AG04450 (cell line): ENCODE measurements around the gene STS. TPM values are rescaled to one million over a fixed set of nuclear protein-coding genes. Genes with fewer than 3 reads are reported as not detected.

Source experiments
- CTCF ChIA-PET: fragments of 300-600, 350-600 bp; formaldehyde crosslinking; extraction: SDS; loops from one replicate; lab custom pipeline; 2022; ENCODE audit warnings: antibody characterized with exemption, inconsistent platforms; lab: Charles Lee
- POLR2A ChIA-PET: fragments of 350-600 bp; formaldehyde crosslinking; extraction: SDS; loops from one replicate; lab custom pipeline; 2021; ENCODE audit warnings: antibody characterized with exemption, inconsistent platforms; lab: Yijun Ruan, JAX
- DNase-seq: peaks from one replicate; pipeline ENCODE4 v3.0.0-alpha.2; 2011; ENCODE audit warnings: low read depth, low spot score
- H3K27ac ChIP-seq: one replicate; pipeline ENCODE4 v1.5.1; 2012; ENCODE audit warnings: low read depth, low read length, control low read depth
- H3K27me3 ChIP-seq: one replicate; pipeline ENCODE4 v1.6.0; 2012; ENCODE audit warnings: low read length; ENCODE audit not compliant: control insufficient read depth, insufficient read depth
- H3K4me3 ChIP-seq: 2 replicates; pipeline ENCODE4 v1.5.1; 2011; ENCODE audit warnings: mild to moderate bottlenecking, low read depth, low read length, control low read depth
- H3K9me3 ChIP-seq: 2 replicates; pipeline ENCODE4 v1.5.1; 2012; ENCODE audit warnings: low read length; ENCODE audit not compliant: control insufficient read depth, insufficient read depth
- CTCF ChIP-seq: IDR thresholded peaks from 2 replicates; pipeline ENCODE4 v1.5.1; 2011; ENCODE audit warnings: low read depth, low read length, control low read depth, inconsistent platforms
- polyA plus RNA-seq: library from polyadenylated mRNA; depleted of rRNA; stranded (reverse); fragments of >200 nt; gene quantifications from 2 replicates; pipeline ENCODE4 v1.2.3, GENCODE V29; 2011

Gene STS
- polyA plus RNA-seq, 1 experiment: 5.0 TPM

- Histone ChIP-seq H3K27me3 (no peaks in the 10 kb centered on the region), H3K27ac (no peak overlapping the region), H3K9me3 (no peaks in the 10 kb centered on the region), H3K4me3 (no peak overlapping the region)
- DNase-seq: no peak
- CTCF ChIA-PET: interaction anchor here (1.1 kb wide), 1 partner anchor 8 kb away, joined by 3 read pairs; no protein-coding TSS in a partner anchor
- POLR2A ChIA-PET: no interaction called here
- TF ChIP-seq CTCF: no peak
These were observed 20.5 kb upstream of the STS start for GRCh38 chrX:7127056-7127455.

GRCh38 chrX:7131621-7132020 is 15.9 kb upstream of the STS start:
- ChIA-PET POLR2A (no interaction called here), CTCF (interaction anchor here (0.7 kb wide), 1 partner anchor 8 kb away, joined by 4 read pairs; no protein-coding TSS in a partner anchor)
- no peaks in the 10 kb centered on the region for H3K27me3 ChIP-seq
- DNase-seq: no peak
- H3K9me3 ChIP-seq: no peaks in the 10 kb centered on the region
- no peak for TF ChIP-seq CTCF
- no peak overlapping the region for H3K27ac ChIP-seq
- H3K4me3 ChIP-seq: no peak overlapping the region

GRCh38 chrX:7132335-7133049 is 15.0 kb upstream of the STS start:
- DNase-seq: no peak
- Histone ChIP-seq H3K27ac (peak overlapping the region; percentile 4), H3K4me3 (no peak overlapping the region), H3K9me3 (no peaks in the 10 kb centered on the region), H3K27me3 (no peaks in the 10 kb centered on the region)
- CTCF ChIA-PET: interaction anchor here (0.7 to 1.0 kb wide), 4 partner anchors 8 to 16 kb away, joined by 3 to 4 read pairs (median 4); partner anchors contain the start of gene PUDP
- POLR2A ChIA-PET: no interaction called here
- TF ChIP-seq CTCF: peak; percentile 54

- CTCF ChIA-PET: interaction anchor here (0.5 to 1.0 kb wide), 4 partner anchors 9 to 580 kb away, joined by 3 to 9 read pairs (median 4); partner anchors contain the start of gene PUDP
- peak overlapping the region; percentile 4 for H3K27ac ChIP-seq
These were observed 14.5 kb upstream of the STS start for GRCh38 chrX:7133050-7133440.

More at GRCh38 chrX:7133050-7133440, 14.5 kb upstream of the STS start:
- H3K9me3 ChIP-seq: no peaks in the 10 kb centered on the region
- no peaks in the 10 kb centered on the region for H3K27me3 ChIP-seq
- no peak for TF ChIP-seq CTCF
- POLR2A ChIA-PET: no interaction called here
- H3K4me3 ChIP-seq: no peak overlapping the region
- DNase-seq: no peak
